ENCODE measurements around the gene THAP11.

DNA sequence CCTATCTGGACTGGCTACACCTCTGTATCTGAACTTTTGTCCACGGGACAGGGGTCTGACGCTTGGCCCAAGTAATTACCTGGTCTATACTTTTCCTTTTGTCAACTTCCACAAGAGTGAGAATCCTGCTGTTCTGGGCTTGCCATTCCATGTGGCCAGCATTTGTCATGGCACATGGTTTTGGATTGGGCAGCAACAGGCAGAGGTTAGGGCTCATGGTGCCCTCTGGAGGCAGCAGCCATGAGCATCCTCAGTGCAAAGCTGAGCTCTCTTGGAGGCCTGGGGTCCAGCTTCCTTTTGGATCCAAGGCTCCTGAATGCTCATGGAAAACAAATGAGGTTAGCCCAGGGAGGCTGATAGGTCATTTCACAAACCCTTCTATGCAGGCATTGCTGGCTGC is 23.2 kb downstream of the THAP11 start:
- no peak for TF ChIP-seq TCF12 (IDR thresholded peaks at IDR 0.05; ENCODE audit: low read depth)
- no peak for TF ChIP-seq EGR1 (IDR thresholded peaks at IDR 0.05)
- no peak for TF ChIP-seq TAF1 (IDR thresholded peaks at IDR 0.05; ENCODE audit: low read depth)
- no peak for TF ChIP-seq EP300 (IDR thresholded peaks at IDR 0.05; ENCODE audit: borderline replicate concordance)
